Liver (tissue), 9 donors: Measurements from ENCODE around the gene LILRA2. TPM values are rescaled to one million over a fixed set of nuclear protein-coding genes. Genes with fewer than 3 reads are reported as not detected.
"Not testable (repeated sequence)": the region's sequence is repeated elsewhere in the genome, so short reads cannot be mapped to it uniquely, and the experiment has no call there.

Source experiments
- DNase-seq: peaks from one replicate; pipeline ENCODE4 v3.0.0-alpha.2; 2017; ENCODE audit warnings: low spot score
- H3K27ac ChIP-seq, 2 donors: one replicate each; pipeline ENCODE4 v1.7.0; 2013; ENCODE audit warnings: inconsistent platforms in 2 of 2, low read length in 2 of 2, control low read depth in 1 of 2, low read depth in 1 of 2, mild to moderate bottlenecking in 1 of 2
- H3K27me3 ChIP-seq, 4 donors: one replicate each; pipeline versions ENCODE4 v1.6.1 to v1.7.0; 2013; ENCODE audit warnings: low read length in 3 of 4, inconsistent platforms in 1 of 4, mild to moderate bottlenecking in 1 of 4, moderate library complexity in 1 of 4; ENCODE audit not compliant: control insufficient read depth in 4 of 4, insufficient read depth in 4 of 4
- H3K36me3 ChIP-seq, 4 donors: one replicate each; pipeline versions ENCODE4 v1.6.1 to v1.7.0; 2013; ENCODE audit warnings: low read length in 3 of 4, mild to moderate bottlenecking in 3 of 4, low read depth in 1 of 4, moderate library complexity in 1 of 4; ENCODE audit not compliant: control insufficient read depth in 4 of 4, insufficient read depth in 3 of 4
- H3K4me1 ChIP-seq, 4 donors: one replicate each; pipeline versions ENCODE4 v1.6.1 to v1.7.0; 2013; ENCODE audit warnings: low read length in 3 of 4, mild to moderate bottlenecking in 3 of 4, moderate library complexity in 1 of 4; ENCODE audit not compliant: control insufficient read depth in 4 of 4, insufficient read depth in 4 of 4
- H3K4me3 ChIP-seq, 3 donors: one replicate each; pipeline versions ENCODE4 v1.6.1 to v1.7.0; 2013; ENCODE audit warnings: low read length in 3 of 3, control low read depth in 1 of 3, low read depth in 1 of 3, mild to moderate bottlenecking in 1 of 3
- H3K9ac ChIP-seq, 2 donors: one replicate each; pipeline ENCODE4 v1.7.0; 2013; ENCODE audit warnings: low read length in 2 of 2, mild to moderate bottlenecking in 2 of 2, moderate library complexity in 2 of 2, control low read depth in 1 of 2, low read depth in 1 of 2
- H3K9me3 ChIP-seq, 4 donors: one replicate each; pipeline versions ENCODE4 v1.6.1 to v1.7.0; 2013; ENCODE audit warnings: low read length in 3 of 4; ENCODE audit not compliant: control insufficient read depth in 4 of 4
- ATF3 ChIP-seq: IDR thresholded peaks from 2 replicates; pipeline ENCODE4 v1.6.1; 2016; ENCODE audit warnings: antibody characterized with exemption
- CTCF ChIP-seq: fragments of 150-350 bp; IDR thresholded peaks from 2 replicates; pipeline ENCODE4 v1.5.1; 2017; ENCODE audit warnings: improper control_type of control experiment, low read depth, low read length; ENCODE audit not compliant: missing input control
- EGR1 ChIP-seq, 2 donors: IDR thresholded peaks; 2 replicates each; pipeline ENCODE4 v1.6.1; 2016 to 2018; ENCODE audit warnings: antibody characterized with exemption in 2 of 2, low read depth in 2 of 2
- FOXA1 ChIP-seq: IDR thresholded peaks from 2 replicates; pipeline ENCODE4 v1.6.1; 2016; ENCODE audit warnings: antibody characterized with exemption
- GABPA ChIP-seq, 2 donors: IDR thresholded peaks in 1 of 2; conservative IDR thresholded peaks in 1 of 2; 2 replicates each; pipeline ENCODE4 v1.6.1; 2016; ENCODE audit warnings: antibody characterized with exemption in 2 of 2, mild to moderate bottlenecking in 1 of 2, moderate library complexity in 1 of 2
- HNF4A ChIP-seq, 2 donors: conservative IDR thresholded peaks; 2 replicates each; pipeline ENCODE4 v1.6.1; 2016; ENCODE audit warnings: antibody characterized with exemption in 2 of 2, mild to moderate bottlenecking in 2 of 2
- HNF4G ChIP-seq: IDR thresholded peaks from 2 replicates; pipeline ENCODE4 v1.6.1; 2016; ENCODE audit warnings: antibody characterized with exemption
- MAX ChIP-seq: IDR thresholded peaks from 2 replicates; pipeline ENCODE4 v1.6.1; 2016; ENCODE audit warnings: antibody characterized with exemption
- NR2F2 ChIP-seq: IDR thresholded peaks from 2 replicates; pipeline ENCODE4 v1.6.1; 2016; ENCODE audit warnings: antibody characterized with exemption
- RAD21 ChIP-seq, 2 donors: IDR thresholded peaks; 2 replicates each; pipeline ENCODE4 v1.6.1; 2016; ENCODE audit warnings: antibody characterized with exemption in 2 of 2, mild to moderate bottlenecking in 2 of 2
- RXRA ChIP-seq, 2 donors: IDR thresholded peaks; 2 replicates each; pipeline ENCODE4 v1.6.1; 2017 to 2018; ENCODE audit warnings: antibody characterized with exemption in 2 of 2, mild to moderate bottlenecking in 1 of 2
- SP1 ChIP-seq: IDR thresholded peaks from 2 replicates; pipeline ENCODE4 v1.6.1; 2018; ENCODE audit warnings: antibody characterized with exemption, mild to moderate bottlenecking
- TAF1 ChIP-seq: conservative IDR thresholded peaks from 2 replicates; pipeline ENCODE4 v1.6.1; 2016; ENCODE audit warnings: antibody characterized with exemption, mild to moderate bottlenecking
- YY1 ChIP-seq: IDR thresholded peaks from 2 replicates; pipeline ENCODE4 v1.6.1; 2016; ENCODE audit warnings: antibody characterized with exemption, mild to moderate bottlenecking
- ZBTB33 ChIP-seq: IDR thresholded peaks from 2 replicates; pipeline ENCODE4 v1.6.1; 2016; ENCODE audit warnings: antibody characterized with exemption
- WGBS: extraction: QIAGEN DNeasy Blood & Tissue Kit; methylation state at CpG from one replicate; pipeline ENCODE4 v1.1.7; 2013; 5-methylcytosine and 5-hydroxymethylcytosine counted together
- polyA plus RNA-seq, 2 donors: library from polyadenylated mRNA; stranded (reverse) in 1 of 2; unstranded in 1 of 2; fragments of 200-250 nt in 1 of 2; fragments of >200 nt in 1 of 2; fragmentation: Nextera tagmentation in 1 of 2; extraction: Ambion mirVana in 1 of 2; gene quantifications; one replicate each; pipeline versions ENCODE4 v1.2.1 to v1.2.3, GENCODE V29; 2013 to 2015
- total RNA-seq, 2 donors: library from RNA; depleted of rRNA; stranded (reverse); fragments of >200 nt; gene quantifications; one replicate each; pipeline ENCODE4 v1.2.3, GENCODE V29; 2014
- donor health status: healthy.
- donor health status: healthy.
- donor health status: healthy.
- donor health status: healthy.
- donor health status: healthy.

LILRA2 gene
- total and polyA plus RNA-seq, 4 donors: 1.3 to 8.2 (median 4.1) TPM

GRCh38 chr19:54622431-54622830, 48.8 kb downstream of the LILRA2 start:
- whole genome bisulfite sequencing: 52% methylated on average over 4 of the region's 4 CpGs
- Histone ChIP-seq H3K4me3 (no peak overlapping the region), H3K9ac (no peak overlapping the region), H3K27me3 (no peaks in the 10 kb centered on the region), H3K36me3 (no peaks in the 10 kb centered on the region), H3K4me1 (no peaks in the 10 kb centered on the region), H3K9me3 (peaks cover 0 to 4% (median 1%) of the 10 kb centered on the region in 4 donors), H3K27ac (no peak overlapping the region)
- TF ChIP-seq HNF4A (conservative IDR thresholded peaks at IDR 0.05) (no peak), TAF1 (no peak), RAD21 (IDR thresholded peaks at IDR 0.05) (no peak), GABPA (IDR thresholded peaks at IDR 0.05 in 1 of 2, conservative IDR thresholded peaks at IDR 0.05 in 1 of 2) (no peak), HNF4G (no peak), YY1 (no peak), EGR1 (IDR thresholded peaks at IDR 0.05; ENCODE audit: low read depth in 2 of 2) (no peak), FOXA1 (no peak), ATF3 (no peak), RXRA (IDR thresholded peaks at IDR 0.05) (no peak), CTCF (no peak)
- DNase-seq: no peak

GRCh38 chr19:54624234-54624633, 50.6 kb downstream of the LILRA2 start:
- H3K9ac ChIP-seq, H3K27ac ChIP-seq, H3K4me3 ChIP-seq, H3K36me3 ChIP-seq, H3K9me3 ChIP-seq, H3K4me1 ChIP-seq, H3K27me3 ChIP-seq, DNase-seq: not testable (repeated sequence)
- WGBS: 72% methylated on average over 10 of the region's 10 CpGs

GRCh38 chr19:54624934-54625730, 51.5 kb downstream of the LILRA2 start:
- H3K4me3 ChIP-seq, H3K9ac ChIP-seq, H3K36me3 ChIP-seq, DNase-seq, H3K27me3 ChIP-seq, H3K27ac ChIP-seq, H3K9me3 ChIP-seq, H3K4me1 ChIP-seq: not testable (repeated sequence)
- WGBS: 67% methylated on average over 14 of the region's 15 CpGs

- Histone ChIP-seq H3K27me3 (peaks cover 0 to 2% (median under 1%) of the 10 kb centered on the region in 4 donors), H3K4me1 (no peaks in the 10 kb centered on the region), H3K4me3 (no peak overlapping the region), H3K27ac (no peak overlapping the region), H3K36me3 (no peaks in the 10 kb centered on the region), H3K9me3 (peaks cover 0 to 4% (median 1%) of the 10 kb centered on the region in 4 donors), H3K9ac (no peak overlapping the region)
- no peak for DNase-seq
- 74% methylated on average over 8 of the region's 8 CpGs for WGBS
- TF ChIP-seq GABPA (IDR thresholded peaks at IDR 0.05 in 1 of 2, conservative IDR thresholded peaks at IDR 0.05 in 1 of 2) (no peak), MAX (no peak), SP1 (no peak), FOXA1 (no peak), HNF4G (no peak), EGR1 (IDR thresholded peaks at IDR 0.05; ENCODE audit: low read depth in 2 of 2) (no peak), YY1 (no peak), RAD21 (IDR thresholded peaks at IDR 0.05) (no peak), TAF1 (no peak), NR2F2 (no peak), CTCF (no peak), ATF3 (no peak), HNF4A (conservative IDR thresholded peaks at IDR 0.05) (no peak), ZBTB33 (no peak)
These were observed 53.2 kb downstream of the LILRA2 start for GRCh38 chr19:54626757-54627156.
